ENCODE results near the gene EEF1AKMT3.
"Not testable (repeated sequence)": the region's sequence is repeated elsewhere in the genome, so short reads cannot be mapped to it uniquely, and the experiment has no call there.

The EEF1AKMT3 gene

DNA sequence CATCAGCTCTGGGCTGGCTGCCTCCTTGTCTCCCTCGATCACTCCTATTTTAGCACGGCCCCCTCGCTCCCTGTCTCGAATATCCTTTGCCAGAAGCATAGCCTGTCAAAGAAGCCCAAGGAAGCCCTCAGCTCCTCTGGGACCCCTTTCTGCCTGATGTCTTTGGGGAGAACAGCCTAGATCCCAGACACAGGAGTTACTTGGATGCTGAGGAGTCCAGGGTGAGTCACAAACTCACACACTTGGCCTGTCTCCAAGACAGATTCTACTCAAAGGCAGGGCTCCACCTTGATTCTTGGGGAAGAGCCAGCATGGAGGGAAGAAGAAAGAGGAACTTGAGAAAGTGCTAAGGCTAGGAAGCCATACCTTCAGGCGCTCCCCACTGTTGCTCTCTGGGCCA, 38.0 kb downstream of the EEF1AKMT3 start:
- no peak overlapping the region for H3K4me3 ChIP-seq
- H3K27me3 ChIP-seq (ENCODE audit: low read depth), result no peaks in the 10 kb centered on the region
- no peaks in the 10 kb centered on the region for H3K9me3 ChIP-seq
- H3K36me3 ChIP-seq (replicated peaks), result no peaks in the 10 kb centered on the region; the same call in 1 of the 2 replicates
- no peak for DNase-seq (ENCODE audit: low spot score in 2 of 2)
- in situ Hi-C loops (cut with MboI; ENCODE audit: low sequenced_read_pairs), result no loop called here
- no peaks in the 10 kb centered on the region for H3K4me1 ChIP-seq

- Histone ChIP-seq H3K4me3 (no peak overlapping the region), H3K36me3 (replicated peaks) (no peaks in the 10 kb centered on the region; the same call in 1 of the 2 replicates), H3K4me1 (no peaks in the 10 kb centered on the region), H3K27me3 (ENCODE audit: low read depth) (no peaks in the 10 kb centered on the region), H3K9me3 (no peaks in the 10 kb centered on the region)
- DNase-seq (ENCODE audit: low spot score in 2 of 2), result no peak
- in situ Hi-C loops (cut with MboI; ENCODE audit: low sequenced_read_pairs), result no loop called here
Measured at GRCh38 chr12:57811028-57811755, 38.8 kb downstream of the EEF1AKMT3 start.

- Histone ChIP-seq H3K9me3 (no peaks in the 10 kb centered on the region), H3K4me3 (no peak overlapping the region), H3K36me3 (replicated peaks) (no peaks in the 10 kb centered on the region; the same call in 1 of the 2 replicates), H3K27me3 (ENCODE audit: low read depth) (no peaks in the 10 kb centered on the region), H3K4me1 (no peaks in the 10 kb centered on the region)
- no peak for DNase-seq (ENCODE audit: low spot score in 2 of 2)
- in situ Hi-C loops (cut with MboI; ENCODE audit: low sequenced_read_pairs), result no loop called here
Measured at GRCh38 chr12:57813111-57813970, 40.9 kb downstream of the EEF1AKMT3 start.

- Histone ChIP-seq H3K9me3 (no peaks in the 10 kb centered on the region), H3K27me3 (ENCODE audit: low read depth) (no peaks in the 10 kb centered on the region), H3K4me1 (no peaks in the 10 kb centered on the region), H3K36me3 (replicated peaks) (no peaks in the 10 kb centered on the region; the same call in 1 of the 2 replicates), H3K4me3 (no peak overlapping the region)
- in situ Hi-C loops (cut with MboI; ENCODE audit: low sequenced_read_pairs), result no loop called here
- DNase-seq (ENCODE audit: low spot score in 2 of 2), result no peak
Measured at GRCh38 chr12:57813971-57814772, 41.8 kb downstream of the EEF1AKMT3 start.

GRCh38 chr12:57815177-57816000, 43.0 kb downstream of the EEF1AKMT3 start:
- Histone ChIP-seq H3K27me3 (ENCODE audit: low read depth) (no peaks in the 10 kb centered on the region), H3K9me3 (no peaks in the 10 kb centered on the region), H3K36me3 (replicated peaks) (no peaks in the 10 kb centered on the region; the same call in 1 of the 2 replicates), H3K4me3 (no peak overlapping the region), H3K4me1 (no peaks in the 10 kb centered on the region)
- in situ Hi-C loops (cut with MboI; ENCODE audit: low sequenced_read_pairs), result no loop called here
- DNase-seq (ENCODE audit: low spot score in 2 of 2), result no peak

DNA sequence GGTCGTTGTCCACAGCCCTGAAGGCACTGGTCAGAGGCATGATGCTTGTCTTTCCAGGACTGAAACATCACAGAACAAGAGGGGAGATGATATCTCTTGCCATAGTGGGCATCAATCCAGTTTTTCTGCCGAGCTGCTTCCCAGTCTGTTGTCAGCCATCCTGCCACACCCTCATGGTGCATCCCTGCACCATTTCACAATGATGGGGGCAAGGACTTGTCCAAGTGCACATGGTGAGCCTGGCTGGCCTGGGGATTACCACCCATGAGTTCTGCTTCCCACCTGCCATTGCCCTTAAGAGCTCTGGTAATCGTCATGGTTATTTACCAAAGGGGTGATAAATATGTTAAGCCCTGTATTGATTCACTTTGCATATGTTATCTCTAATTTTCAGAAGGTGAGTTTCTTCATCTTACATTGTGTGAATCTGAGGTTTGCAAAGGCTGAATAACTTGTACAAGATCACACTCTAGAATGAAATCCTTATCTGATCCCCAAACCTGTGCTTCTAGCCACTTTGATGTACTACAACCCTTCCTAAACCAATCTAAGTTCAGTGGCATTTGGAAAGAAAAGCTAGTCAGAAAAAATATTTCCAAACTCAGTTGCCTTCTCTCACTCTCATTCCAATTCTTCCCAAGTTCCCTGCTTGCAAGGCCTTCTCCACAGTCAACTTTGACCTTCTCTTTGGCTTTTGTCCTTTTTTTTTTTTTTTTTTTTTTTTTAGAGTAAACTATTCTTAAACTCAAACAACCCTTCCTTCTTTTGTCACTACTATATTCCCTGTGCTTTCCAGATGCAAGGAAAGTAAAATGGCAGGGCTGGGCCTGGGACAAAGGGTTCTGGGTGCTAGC, 43.8 kb downstream of the EEF1AKMT3 start:
- Histone ChIP-seq H3K9me3 (no peaks in the 10 kb centered on the region), H3K36me3 (replicated peaks) (no peaks in the 10 kb centered on the region; the same call in 1 of the 2 replicates), H3K27me3 (ENCODE audit: low read depth) (no peaks in the 10 kb centered on the region), H3K4me1 (no peaks in the 10 kb centered on the region), H3K4me3 (no peak overlapping the region)
- no peak for DNase-seq (ENCODE audit: low spot score in 2 of 2)
- in situ Hi-C loops (cut with MboI; ENCODE audit: low sequenced_read_pairs), result no loop called here

- DNase-seq (ENCODE audit: low spot score in 2 of 2), result no peak
- Histone ChIP-seq H3K9me3 (no peaks in the 10 kb centered on the region), H3K4me3 (no peak overlapping the region), H3K36me3 (replicated peaks) (no peaks in the 10 kb centered on the region; the same call in 1 of the 2 replicates), H3K4me1 (no peaks in the 10 kb centered on the region), H3K27me3 (ENCODE audit: low read depth) (no peaks in the 10 kb centered on the region)
- in situ Hi-C loops (cut with MboI; ENCODE audit: low sequenced_read_pairs), result no loop called here
Measured at GRCh38 chr12:57816855-57817151, 44.4 kb downstream of the EEF1AKMT3 start.

DNA sequence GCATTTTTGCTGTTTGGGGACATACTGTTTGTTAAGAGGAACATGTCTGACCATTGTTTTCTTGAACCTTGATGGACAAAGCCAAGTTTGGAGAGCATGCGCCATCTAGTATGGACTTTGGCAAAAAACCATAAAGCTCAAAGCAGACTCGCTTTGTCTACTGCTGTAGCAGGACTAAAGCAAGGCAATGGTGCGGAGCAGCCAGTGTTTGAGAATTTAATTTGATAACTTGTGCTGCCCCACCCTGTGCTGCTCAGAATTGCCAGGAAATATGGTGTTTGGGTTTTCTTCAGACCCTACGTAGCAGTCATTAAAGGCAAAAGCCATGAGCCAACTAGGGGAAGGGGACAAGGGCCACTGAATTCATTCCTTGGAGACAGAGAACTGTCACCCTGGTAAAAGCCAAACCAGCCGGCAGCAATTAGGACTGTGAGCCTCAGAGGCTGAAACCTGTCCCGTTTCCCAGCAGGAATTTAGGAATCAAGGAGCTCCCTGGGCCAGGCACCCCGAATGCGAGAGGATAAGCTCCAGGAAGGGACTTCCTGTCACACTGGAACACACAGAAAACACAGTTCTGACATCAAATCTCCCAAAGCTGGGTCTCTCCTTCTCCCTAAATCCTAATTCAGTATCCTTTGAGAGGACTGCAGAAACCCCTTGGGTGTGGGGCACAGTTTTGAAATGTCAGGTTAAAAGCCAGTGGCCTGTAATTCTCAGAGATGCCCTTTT, 45.0 kb downstream of the EEF1AKMT3 start:
- Histone ChIP-seq H3K36me3 (replicated peaks) (peaks cover 2% of the 10 kb centered on the region), H3K27me3 (ENCODE audit: low read depth) (no peaks in the 10 kb centered on the region), H3K4me1 (no peaks in the 10 kb centered on the region), H3K4me3 (no peak overlapping the region), H3K9me3 (no peaks in the 10 kb centered on the region)
- no peak for DNase-seq (ENCODE audit: low spot score in 2 of 2)
- in situ Hi-C loops (cut with MboI; ENCODE audit: low sequenced_read_pairs), result no loop called here

DNA sequence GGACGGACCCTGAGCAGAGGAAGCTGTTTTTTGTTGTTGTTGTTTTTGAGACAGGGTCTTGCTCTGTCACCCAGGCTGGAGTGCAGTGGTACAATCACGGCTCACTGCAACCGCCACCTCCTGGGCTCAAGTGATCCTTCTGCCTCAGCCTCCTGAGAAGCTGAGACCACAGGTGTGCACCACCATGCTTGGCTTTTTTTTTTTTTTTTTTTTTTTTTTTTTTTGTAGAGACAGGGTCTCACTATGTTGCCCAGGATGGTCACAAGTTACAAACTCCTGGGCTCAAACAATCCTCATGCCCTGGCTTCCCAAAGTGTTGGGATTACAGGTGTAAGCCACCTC, 45.5 kb downstream of the EEF1AKMT3 start:
- H3K27me3 ChIP-seq (ENCODE audit: low read depth); H3K4me3 ChIP-seq; DNase-seq (ENCODE audit: low spot score in 2 of 2); in situ Hi-C loops (cut with MboI; ENCODE audit: low sequenced_read_pairs); H3K36me3 ChIP-seq (replicated peaks); H3K4me1 ChIP-seq; H3K9me3 ChIP-seq: not testable (repeated sequence)

DNA sequence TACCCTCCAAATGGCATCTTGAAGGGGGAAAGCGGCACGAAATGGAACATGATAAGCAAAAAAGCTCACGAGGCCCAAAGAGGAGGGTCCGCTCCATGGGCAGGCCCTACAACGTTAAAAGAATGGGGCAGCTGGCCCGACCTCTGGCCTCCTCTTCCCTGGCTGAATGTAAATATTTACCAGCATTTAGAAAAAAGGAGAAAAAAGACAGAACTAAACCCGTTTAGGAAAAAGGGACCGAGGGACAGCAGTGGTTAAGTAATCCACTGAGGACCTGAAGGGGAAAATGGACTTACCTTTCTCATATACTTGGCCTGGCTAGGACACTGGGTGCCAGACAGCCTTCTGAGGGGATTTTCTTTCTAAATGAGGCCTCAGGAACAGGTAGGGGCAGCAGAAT, 47.7 kb downstream of the EEF1AKMT3 start:
- H3K36me3 ChIP-seq (replicated peaks), result peaks cover 29% of the 10 kb centered on the region
- in situ Hi-C loops (cut with MboI; ENCODE audit: low sequenced_read_pairs), result not testable (repeated sequence)

DNA sequence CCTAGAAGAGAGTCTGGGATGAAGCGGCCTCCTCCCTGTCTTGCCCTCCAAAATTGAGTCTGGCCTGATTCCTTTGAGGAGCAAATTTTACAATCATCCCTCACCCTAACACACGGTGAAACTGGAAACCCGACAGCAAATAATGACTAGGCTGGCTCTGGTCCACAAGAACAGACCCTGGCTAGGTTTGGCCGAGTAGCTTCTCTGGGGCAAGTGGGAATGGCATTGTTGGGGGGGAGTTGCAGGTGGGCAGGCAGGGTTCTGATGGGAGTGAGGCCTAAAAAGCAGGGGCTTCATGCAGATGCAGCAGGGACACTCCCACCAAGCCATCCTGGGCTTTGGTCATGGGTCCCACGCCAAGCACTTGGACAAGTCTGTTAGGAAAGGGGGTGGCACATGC, 48.6 kb downstream of the EEF1AKMT3 start:
- DNase-seq (ENCODE audit: low spot score in 2 of 2); in situ Hi-C loops (cut with MboI; ENCODE audit: low sequenced_read_pairs); H3K4me1 ChIP-seq; H3K4me3 ChIP-seq; H3K9me3 ChIP-seq; H3K27me3 ChIP-seq (ENCODE audit: low read depth): not testable (repeated sequence)
- peaks cover 37% of the 10 kb centered on the region for H3K36me3 ChIP-seq (replicated peaks)

More for the DNA sequence above, 47.7 kb downstream of the EEF1AKMT3 start:
- H3K27me3 ChIP-seq (ENCODE audit: low read depth); H3K9me3 ChIP-seq; DNase-seq (ENCODE audit: low spot score in 2 of 2); H3K4me1 ChIP-seq; H3K4me3 ChIP-seq: not testable (repeated sequence)

All from HAP-1 (cell line).